ENCODE results near the gene OPCML.

Gene OPCML

GRCh38 chr11:133166662-133167061 is 365.6 kb downstream of the OPCML start:
- DNase-seq: no peak

- no peak for DNase-seq
Observed at GRCh38 chr11:133164986-133165385, 367.3 kb downstream of the OPCML start.

GRCh38 chr11:133163463-133164419 is 368.6 kb downstream of the OPCML start:
- peak in 1 of 2 donors; percentile 3 for DNase-seq

- DNase-seq: no peak
Observed at GRCh38 chr11:133162227-133162626, 370.1 kb downstream of the OPCML start.

GRCh38 chr11:133160754-133161153 is 371.5 kb downstream of the OPCML start:
- no peak for DNase-seq

DNA sequence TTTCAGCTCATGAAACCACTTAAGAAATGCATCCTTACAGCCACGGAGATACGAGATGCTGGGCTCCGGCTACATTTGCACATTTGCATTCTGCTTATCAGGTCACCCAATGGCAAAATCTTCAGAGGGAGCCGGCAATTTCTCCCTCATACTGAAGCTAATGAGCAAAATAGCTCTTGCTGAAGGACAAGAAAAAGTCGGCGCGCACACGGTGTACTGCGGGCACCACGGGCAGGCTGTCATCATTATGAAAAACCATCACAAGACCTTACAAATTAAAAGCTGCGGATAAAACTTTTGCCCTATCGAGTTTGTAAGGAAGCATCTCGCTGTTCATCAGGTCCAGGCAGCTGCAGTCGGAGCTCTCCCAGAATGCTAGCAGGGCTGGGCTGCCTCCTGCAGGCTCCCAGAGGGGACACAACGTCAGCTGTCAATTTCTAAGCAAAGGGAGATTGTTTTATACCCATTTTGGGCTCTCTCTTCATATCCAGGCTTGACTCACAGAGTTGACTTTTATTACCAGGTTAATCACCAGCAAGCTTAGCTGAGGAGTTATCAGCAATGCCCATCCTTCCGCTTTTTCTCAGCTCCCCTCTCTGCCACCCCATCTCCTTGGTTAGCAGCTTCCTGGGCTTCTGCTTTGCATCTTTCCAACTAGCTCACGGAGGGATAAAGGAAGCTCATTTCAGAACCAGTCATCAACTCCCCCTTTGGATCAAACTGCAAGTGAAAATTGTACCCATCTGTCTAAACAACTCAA is 375.1 kb downstream of the OPCML start:
- DNase-seq: no peak

- DNase-seq: no peak
Observed at GRCh38 chr11:133154781-133155180, 377.5 kb downstream of the OPCML start.

GRCh38 chr11:133154076-133154475 is 378.2 kb downstream of the OPCML start:
- DNase-seq: no peak

- no peak for DNase-seq
Observed at GRCh38 chr11:133153031-133153430, 379.3 kb downstream of the OPCML start.

GRCh38 chr11:133149698-133150097 is 382.6 kb downstream of the OPCML start:
- DNase-seq: no peak

GRCh38 chr11:133147625-133148024 is 384.7 kb downstream of the OPCML start:
- DNase-seq: no peak

DNA sequence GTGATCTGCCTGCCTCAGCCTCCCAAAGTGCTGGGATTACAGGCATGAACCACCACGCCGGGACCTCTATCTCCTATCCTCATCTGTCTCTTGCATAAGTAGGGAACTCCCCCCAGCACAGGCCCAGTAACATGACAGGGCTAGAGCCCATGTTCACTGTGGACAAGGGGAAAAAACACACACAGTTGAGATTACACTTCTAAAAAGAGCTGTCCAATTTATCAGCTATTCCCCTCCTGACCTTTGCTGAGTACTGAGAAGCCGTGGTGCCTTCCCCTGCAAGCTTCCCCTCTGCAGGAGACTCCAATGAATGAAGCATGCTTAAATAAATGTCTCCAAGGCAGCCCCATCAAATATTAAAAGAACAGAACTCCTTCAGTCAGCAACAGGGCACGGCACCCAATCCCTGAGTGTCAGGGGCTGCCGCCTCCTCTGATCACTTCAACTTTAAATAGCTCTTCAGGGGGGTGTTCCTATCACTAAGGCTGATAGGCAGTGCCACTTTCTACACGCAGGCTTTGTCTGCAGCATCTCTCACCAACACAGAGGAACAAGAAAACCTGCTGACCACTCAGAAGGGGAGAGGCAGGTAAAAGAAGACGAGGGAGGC is 385.5 kb downstream of the OPCML start:
- no peak for DNase-seq

DNA sequence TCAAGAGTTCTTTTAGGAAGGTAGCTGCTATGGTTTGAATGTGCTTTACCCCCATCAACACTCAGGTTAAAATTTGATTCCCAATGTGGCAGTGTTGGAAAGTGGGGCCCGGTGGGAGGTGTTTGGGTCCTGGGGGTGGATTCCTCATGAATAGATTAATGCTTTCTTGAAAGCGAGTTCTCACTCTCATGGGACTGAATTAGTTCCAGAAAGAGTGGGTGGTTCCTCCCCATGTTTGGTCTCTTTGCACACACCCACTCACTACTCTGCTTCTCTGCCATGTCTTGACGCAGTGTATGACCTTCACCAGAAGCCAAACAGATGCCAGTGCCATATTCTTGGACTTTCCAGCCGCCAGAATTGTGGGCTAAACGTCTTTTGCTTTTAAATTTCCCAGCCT is 394.4 kb downstream of the OPCML start:
- no peak for DNase-seq

- DNase-seq: no peak
Observed at GRCh38 chr11:133137270-133137669, 395.0 kb downstream of the OPCML start.

- DNase-seq: no peak
Observed at GRCh38 chr11:133136376-133136775, 395.9 kb downstream of the OPCML start.

DNA sequence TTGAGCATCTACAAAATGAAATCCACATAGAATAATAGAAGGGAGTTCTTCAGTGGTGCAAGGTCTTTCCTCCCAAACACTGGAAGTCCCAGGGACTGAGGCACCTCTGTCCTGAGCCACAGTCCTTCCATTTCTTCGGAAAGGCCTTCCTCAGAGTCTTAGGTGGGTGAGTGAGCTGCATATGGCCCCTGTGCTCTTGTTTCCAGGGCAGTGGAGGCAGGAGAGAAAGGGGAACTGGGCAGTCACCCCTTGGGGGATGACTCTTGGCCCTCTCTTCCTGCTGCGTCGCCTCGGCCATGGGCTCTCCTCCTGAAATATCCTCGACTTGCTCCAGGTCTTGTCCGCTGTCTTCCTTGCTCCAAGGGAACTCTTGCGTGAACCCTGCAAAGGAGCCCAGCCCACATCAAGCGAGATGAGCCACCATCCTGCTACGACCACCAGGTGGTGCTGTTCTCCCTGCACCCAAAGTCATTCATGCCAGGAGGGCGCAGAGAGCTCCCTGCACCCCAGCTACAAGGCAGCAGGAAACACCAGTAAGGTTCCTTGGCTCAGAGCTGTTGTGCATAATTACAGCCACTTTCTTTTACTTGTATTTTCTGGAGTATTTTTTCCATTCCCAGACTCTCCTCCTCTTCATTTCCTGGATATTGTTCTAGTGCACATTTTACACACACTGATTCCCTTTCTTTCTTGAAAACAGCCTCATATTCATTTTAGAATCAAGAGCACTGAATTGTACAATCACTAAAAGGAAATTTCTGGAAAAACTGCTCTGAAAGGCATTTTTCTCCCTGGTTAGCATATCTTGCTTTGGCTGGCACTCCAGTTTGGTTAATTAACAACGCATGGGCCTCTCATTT is 397.8 kb downstream of the OPCML start:
- DNase-seq: peak; percentile 14 to 25

DNA sequence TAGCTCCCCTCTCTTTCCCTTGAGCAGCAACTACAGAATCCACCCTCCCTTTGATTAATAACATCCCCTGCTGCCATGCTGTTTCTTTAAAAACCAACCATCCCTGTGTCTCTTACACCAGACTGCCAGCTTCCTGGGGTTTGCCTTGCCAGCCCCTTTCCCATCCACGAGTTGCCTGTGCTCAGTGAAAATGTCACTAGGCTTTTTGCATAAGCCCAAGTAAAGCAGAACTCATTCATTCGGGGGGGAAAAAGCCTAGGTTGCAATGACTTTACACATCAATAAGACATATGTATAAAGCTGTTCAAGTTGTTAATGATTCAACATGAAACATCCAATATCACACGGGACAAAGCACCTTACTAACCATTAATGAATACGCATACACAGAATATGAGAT is 398.7 kb downstream of the OPCML start:
- DNase-seq: no peak

DNA sequence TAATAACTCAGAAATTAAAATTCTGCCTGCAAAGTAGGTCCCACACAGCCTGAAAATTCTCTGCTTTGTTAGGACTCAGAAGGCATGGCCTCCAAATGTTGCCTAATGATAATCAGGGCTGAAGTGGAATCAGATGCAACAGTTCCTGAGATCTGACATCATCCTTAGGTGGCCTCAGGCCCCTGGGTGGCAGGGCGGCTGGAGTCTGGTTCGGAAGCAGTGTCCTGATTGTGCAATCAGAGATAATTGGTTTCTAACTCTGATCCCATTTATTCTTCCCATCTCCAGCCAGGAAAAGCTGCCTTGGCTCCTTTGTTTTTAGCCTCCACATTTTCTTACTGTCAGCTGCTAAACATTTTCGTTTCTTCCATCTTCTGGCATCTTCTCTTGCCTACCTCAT is 399.3 kb downstream of the OPCML start:
- DNase-seq: no peak

DNA sequence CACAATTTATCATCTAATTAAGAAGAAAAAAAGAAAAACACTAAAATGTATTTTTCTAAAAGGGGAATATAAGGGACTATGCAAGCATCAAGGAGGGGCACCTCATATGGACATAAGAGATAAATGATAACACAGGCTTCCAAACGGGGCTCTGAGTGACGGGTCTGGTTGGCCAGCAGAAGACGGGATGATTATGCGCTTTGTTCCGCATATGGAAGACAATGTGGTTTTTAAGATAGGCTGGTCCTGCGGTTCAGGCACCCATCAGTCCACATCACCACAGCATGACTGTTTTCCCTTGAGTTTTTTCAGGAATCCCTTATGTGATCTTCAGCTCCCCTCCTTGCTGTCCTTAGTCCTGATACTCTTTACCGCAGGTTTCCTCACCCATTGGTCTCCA is 404.6 kb downstream of the OPCML start:
- DNase-seq: no peak

- no peak for DNase-seq
Observed at GRCh38 chr11:133123796-133124195, 408.5 kb downstream of the OPCML start.

GRCh38 chr11:133123366-133123765 is 408.9 kb downstream of the OPCML start:
- DNase-seq: no peak

GRCh38 chr11:133122256-133122655 is 410.0 kb downstream of the OPCML start:
- DNase-seq: no peak

Measured in CD4-positive, alpha-beta T cell treated with Interleukin-4 for 1 hour (primary cell).